Measurements from ENCODE around the gene MOB3A.

- TF ChIP-seq EZH2 (conservative IDR thresholded peaks at IDR 0.05; ENCODE audit: low read depth, low read length) = no peak
- no peak for TF ChIP-seq ATF6 (CRISPR knock-in tag; conservative IDR thresholded peaks at IDR 0.05)
- no peak for TF ChIP-seq GABPB1 (CRISPR knock-in tag; IDR thresholded peaks at IDR 0.05)
- no peak for TF ChIP-seq ZNF747 (CRISPR knock-in tag; IDR thresholded peaks at IDR 0.05; ENCODE audit: borderline replicate concordance)
- TF ChIP-seq KLF12 (CRISPR knock-in tag; IDR thresholded peaks at IDR 0.05; ENCODE audit: borderline replicate concordance) = no peak
- TF ChIP-seq ZNF274 (CRISPR knock-in tag; IDR thresholded peaks at IDR 0.05) = no peak
Observed at GRCh38 chr19:2142173-2142829, 46.2 kb upstream of the MOB3A start.

Measured in HepG2 (cell line).